Measurements from ENCODE around the gene FANCD2OS. TPM values are rescaled to one million over a fixed set of nuclear protein-coding genes. Genes with fewer than 3 reads are reported as not detected.
"Not testable (repeated sequence)": the region's sequence is repeated elsewhere in the genome, so short reads cannot be mapped to it uniquely, and the experiment has no call there.

FANCD2OS gene
- total and polyA plus RNA-seq, 12 donors, result not detected

DNA sequence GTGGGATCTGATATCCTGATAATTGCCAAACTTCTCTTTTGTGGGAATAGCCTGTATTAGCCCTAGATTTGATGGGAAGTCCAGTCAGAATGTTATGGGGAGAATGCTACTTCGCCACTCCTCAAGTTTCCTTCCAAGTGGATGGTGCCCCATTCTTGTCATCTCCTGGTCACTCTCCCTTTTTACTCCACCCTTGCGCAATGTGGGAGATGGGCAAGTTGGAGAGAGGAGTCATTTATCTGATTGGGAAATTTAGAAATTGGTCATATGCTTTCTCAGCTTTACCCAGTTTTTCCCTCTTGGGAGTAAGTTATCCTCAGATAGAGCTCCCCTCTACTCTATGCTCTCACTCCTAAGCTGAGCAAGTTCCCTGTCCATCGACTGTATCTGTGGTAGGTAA lies 14.4 kb downstream of the FANCD2OS start:
- Histone ChIP-seq H3K36me3 (replicated peaks in 1 of 2) (no peaks in the 10 kb centered on the region), H3K4me1 (replicated peaks in 1 of 2) (no peaks in the 10 kb centered on the region), H3K9me3 (replicated peaks in 1 of 3) (no peaks in the 10 kb centered on the region), H3K27ac (no peak overlapping the region), H3K27me3 (no peaks in the 10 kb centered on the region), H3K4me3 (no peak overlapping the region)
- intact Hi-C loops (cut with DNase I), result no loop called here
- no peak for TF ChIP-seq CTCF (IDR thresholded peaks at IDR 0.05)
- no peak for TF ChIP-seq POLR2A (IDR thresholded peaks at IDR 0.05)
- no peak for DNase-seq
- 97 to 99% (median 98%) methylated on average over 3 of the region's 3 CpGs for WGBS, 4 donors

GRCh38 chr3:10091387-10091786 lies 16.7 kb downstream of the FANCD2OS start:
- DNase-seq; H3K4me3 ChIP-seq; H3K27me3 ChIP-seq; H3K27ac ChIP-seq; H3K9me3 ChIP-seq (replicated peaks in 1 of 3); H3K4me1 ChIP-seq (replicated peaks in 1 of 2); H3K36me3 ChIP-seq (replicated peaks in 1 of 2); intact Hi-C loops (cut with DNase I): not testable (repeated sequence)
- WGBS, 4 donors, result 82 to 94% (median 89%) methylated on average over 1 to 2 of the region's 2 CpGs

DNA sequence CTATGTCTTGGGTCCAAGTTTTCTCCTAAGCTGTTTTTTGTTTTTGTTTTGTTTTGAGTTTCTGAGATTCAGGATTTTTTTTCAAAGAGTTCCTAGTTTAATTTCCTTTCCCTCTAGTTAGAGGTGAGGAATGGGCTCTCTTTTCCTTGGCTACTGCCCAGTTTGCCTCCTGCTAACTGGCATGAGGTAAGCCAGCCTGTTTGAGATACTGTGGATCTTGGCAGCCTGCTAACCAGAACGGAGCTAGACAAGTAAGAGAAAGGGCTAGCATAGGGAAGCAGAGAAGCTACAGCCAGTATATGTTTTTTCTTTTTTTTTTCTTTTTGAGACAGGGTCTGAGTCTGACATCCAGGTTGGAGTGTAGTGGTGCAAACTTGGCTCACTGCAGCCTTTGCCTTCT lies 17.3 kb downstream of the FANCD2OS start:
- H3K27me3 ChIP-seq; H3K9me3 ChIP-seq (replicated peaks in 1 of 3); H3K36me3 ChIP-seq (replicated peaks in 1 of 2); H3K27ac ChIP-seq; H3K4me1 ChIP-seq (replicated peaks in 1 of 2); intact Hi-C loops (cut with DNase I); H3K4me3 ChIP-seq; DNase-seq: not testable (repeated sequence)
- WGBS, 4 donors, result 100% methylated on average over 1 of the region's 1 CpG; no CpG with 5 or more reads in 2 of the 4 donors

DNA sequence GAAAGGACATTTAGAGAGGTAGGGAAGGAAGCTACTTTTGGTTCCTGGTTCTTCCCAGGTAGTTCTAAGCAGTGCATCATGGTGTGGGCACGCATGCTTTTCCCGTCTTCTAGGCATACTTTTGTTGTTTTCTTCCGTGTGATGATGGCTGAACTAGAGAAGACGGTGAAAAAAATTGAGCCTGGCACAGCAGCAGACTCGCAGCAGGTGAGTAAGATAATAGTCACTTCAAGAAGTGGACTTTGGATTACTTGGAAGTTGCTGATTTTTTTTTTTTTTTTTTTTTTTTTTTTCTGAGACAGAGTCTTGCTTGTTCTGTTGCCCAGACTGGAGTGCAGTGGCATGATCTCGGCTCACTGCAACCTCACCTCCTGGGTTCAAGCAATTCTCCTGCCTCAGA lies 17.9 kb downstream of the FANCD2OS start:
- WGBS, 4 donors, result 93 to 98% (median 97%) methylated on average over 6 of the region's 6 CpGs
- Histone ChIP-seq H3K4me3 (no peak overlapping the region), H3K27ac (no peak overlapping the region), H3K27me3 (no peaks in the 10 kb centered on the region), H3K9me3 (replicated peaks in 1 of 3) (no peaks in the 10 kb centered on the region), H3K4me1 (replicated peaks in 1 of 2) (no peaks in the 10 kb centered on the region), H3K36me3 (replicated peaks in 1 of 2) (no peaks in the 10 kb centered on the region)
- no peak for DNase-seq
- TF ChIP-seq CTCF (IDR thresholded peaks at IDR 0.05), result no peak
- no peak for TF ChIP-seq POLR2A (IDR thresholded peaks at IDR 0.05)
- intact Hi-C loops (cut with DNase I), result no loop called here

DNA sequence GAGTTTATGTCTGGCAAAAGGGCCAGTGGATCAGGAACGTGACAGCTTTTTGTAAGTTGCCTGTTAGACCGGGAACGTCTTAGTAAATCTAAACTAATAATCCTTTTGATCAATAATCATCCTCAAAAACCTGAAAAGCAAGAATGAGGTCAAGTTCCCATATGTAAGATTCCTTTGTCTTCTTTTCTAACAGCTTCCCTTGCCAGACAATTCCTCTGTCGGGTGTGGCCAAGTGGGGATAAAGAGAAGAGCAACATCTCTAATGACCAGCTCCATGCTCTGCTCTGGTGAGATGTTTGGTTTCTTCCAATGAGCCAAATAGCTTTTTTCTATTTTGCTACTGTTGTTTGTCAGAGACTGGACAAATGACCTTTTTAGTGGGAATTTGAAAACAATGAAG lies 19.8 kb downstream of the FANCD2OS start:
- Histone ChIP-seq H3K36me3 (replicated peaks in 1 of 2) (no peaks in the 10 kb centered on the region), H3K27ac (no peak overlapping the region), H3K4me1 (replicated peaks in 1 of 2) (no peaks in the 10 kb centered on the region), H3K4me3 (no peak overlapping the region), H3K27me3 (no peaks in the 10 kb centered on the region), H3K9me3 (replicated peaks in 1 of 3) (no peaks in the 10 kb centered on the region)
- no peak for DNase-seq
- TF ChIP-seq CTCF (IDR thresholded peaks at IDR 0.05) (no peak), POLR2A (IDR thresholded peaks at IDR 0.05) (no peak)
- intact Hi-C loops (cut with DNase I), result no loop called here
- 90 to 100% (median 94%) methylated on average over 4 of the region's 4 CpGs for WGBS, 4 donors

Measured in adrenal gland (tissue), 12 donors.